GM18517 (cell line): Measurements from ENCODE around the gene RMC1.
A peak's percentile ranks its signal among the peaks of the same experiment; 100 is the strongest.
"Not testable (repeated sequence)": the region's sequence is repeated elsewhere in the genome, so short reads cannot be mapped to it uniquely, and the experiment has no call there.

ENCODE experiments used
- ATAC-seq: cut with Tn5 transposase; IDR thresholded peaks from one replicate; pipeline ENCODE4 v1.9.1; 2021; ENCODE audit warnings: mild to moderate bottlenecking, moderate library complexity; ENCODE audit not compliant: unreplicated experiment

Gene RMC1

DNA sequence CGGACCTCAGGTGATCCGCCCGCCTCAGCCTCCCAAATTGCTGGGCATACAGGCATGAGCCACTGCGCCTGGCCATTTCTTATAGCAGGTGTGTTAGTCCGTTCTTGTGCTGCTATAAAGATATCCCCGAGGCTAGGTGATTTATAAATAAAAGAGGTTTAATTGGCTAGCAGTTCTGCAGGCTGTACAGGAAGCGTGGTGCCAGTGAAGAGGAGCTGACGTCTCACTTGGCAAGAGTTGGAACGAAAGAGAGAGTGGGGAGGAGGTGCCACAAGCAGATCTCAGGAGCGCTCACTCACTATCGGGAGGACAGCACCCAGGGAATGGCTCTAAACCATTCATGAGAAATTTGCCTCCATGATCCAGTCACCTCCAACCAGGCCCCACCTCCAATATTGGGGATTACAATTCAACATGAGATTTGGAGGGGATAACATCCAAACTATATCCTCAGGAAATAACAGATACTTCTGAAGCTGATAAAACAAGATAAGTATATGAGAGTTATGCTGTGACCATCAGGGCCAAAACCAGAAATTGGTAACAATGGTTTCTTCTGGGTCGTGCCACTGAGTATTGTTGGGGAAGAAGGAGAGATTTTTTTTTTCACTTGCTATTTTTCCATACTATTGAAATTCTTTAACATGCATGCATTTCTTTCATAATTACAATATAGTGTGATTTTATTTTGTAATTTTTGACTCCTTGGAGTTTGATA, 7.4 kb upstream of the RMC1 start:
- no peak for ATAC-seq

DNA sequence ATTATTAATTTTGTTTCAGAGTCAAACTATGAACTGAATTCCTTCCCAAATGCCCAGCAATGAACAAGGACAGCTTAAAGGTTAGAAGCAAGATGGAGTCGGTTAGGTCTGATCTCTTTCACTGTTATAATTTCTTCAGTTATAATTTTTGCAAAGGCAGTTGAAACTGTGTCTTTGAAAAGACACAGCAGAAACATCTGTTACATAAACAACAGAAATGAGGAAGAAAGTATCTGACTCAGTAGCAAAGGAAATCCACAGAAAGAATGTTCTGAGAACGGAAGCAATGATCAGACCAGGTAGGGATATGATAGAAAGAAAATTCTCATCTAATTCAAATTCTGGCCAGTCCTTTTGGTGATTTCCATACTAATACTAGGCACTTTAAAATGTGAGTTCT, 5.2 kb upstream of the RMC1 start:
- ATAC-seq = no peak

DNA sequence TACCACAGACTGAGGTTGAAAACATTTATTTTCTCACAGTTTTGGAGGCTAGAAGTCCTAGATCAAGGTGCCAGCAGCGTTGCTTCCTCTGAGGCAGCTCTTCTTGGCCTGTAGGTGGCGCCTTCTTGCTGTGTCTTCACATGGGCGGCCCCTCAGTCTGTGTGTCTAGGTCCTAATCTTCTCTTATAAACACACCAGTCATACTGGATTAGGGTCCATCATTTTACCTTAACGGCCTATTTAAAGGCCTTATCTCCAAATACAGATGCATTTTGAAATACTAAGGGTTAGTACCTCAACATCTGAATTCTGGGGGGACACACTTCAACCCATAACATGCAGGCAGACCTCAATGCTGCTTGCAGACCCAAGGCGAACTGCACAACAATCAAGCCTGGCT, 4.4 kb upstream of the RMC1 start:
- peak; percentile 44 for ATAC-seq

GRCh38 chr18:23499291-23499781, 4.0 kb upstream of the RMC1 start:
- no peak for ATAC-seq

DNA sequence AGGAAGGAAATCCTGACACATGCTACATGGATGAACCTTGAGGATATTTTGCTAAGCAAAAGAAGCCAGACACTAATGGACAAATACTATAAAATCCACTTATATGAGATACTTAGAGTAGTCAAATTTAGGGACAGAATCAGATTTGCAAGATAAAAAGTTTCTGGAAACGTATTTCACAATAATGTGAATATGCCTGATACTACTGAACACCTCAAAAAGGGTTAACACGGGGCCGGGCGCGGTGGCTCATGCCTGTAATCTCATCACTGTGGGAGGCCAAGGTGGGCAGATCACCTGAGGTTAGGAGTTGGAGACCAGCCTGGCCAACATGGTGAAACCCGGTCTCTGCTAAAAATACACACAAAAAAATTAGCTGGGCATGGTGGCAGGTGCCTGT, 1.7 kb upstream of the RMC1 start:
- ATAC-seq = no peak

- no peak for ATAC-seq
These were observed 734 bp upstream of the RMC1 start for GRCh38 chr18:23502516-23503037.

DNA sequence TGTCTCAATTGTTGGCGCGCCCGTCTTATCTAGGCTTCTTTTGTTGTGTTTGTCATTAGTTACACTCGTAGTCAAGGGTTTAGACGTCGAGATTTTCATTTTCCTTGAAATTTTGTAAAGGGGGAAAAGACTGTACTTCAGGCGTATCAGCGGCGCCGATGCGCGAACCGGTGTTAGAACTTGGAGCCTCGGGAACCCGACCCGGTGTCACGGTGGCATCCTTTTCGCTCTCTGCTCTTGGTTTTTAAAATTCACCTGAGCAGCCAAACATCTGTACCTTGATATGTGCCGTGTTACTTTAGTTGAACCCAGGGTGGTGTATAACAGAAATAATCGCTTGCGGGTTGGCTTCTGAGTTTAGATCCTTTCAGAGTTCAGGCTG, 643 bp downstream of the RMC1 start:
- ATAC-seq = no peak

DNA sequence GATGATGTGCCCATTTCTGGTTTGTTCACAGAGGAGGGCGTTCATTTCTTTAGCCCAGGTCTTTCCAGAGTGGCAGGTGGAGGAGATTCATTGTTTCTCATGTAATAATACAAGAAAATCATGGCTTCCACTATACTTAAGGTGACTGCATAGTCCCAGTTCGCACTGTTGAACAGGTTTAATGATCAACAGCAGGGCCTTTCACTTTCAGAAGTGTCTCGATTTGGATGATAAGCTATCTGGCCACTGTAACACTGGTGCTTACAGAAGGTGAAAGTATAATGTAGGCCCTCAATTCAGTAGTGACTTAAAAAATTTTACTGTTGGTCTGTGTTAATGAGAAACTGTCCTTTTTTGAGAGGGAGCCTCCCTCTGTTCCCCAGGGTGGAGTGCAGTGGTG, 1.4 kb downstream of the RMC1 start:
- peak; percentile 67 for ATAC-seq

GRCh38 chr18:23506393-23506792, 3.1 kb downstream of the RMC1 start:
- ATAC-seq = no peak

DNA sequence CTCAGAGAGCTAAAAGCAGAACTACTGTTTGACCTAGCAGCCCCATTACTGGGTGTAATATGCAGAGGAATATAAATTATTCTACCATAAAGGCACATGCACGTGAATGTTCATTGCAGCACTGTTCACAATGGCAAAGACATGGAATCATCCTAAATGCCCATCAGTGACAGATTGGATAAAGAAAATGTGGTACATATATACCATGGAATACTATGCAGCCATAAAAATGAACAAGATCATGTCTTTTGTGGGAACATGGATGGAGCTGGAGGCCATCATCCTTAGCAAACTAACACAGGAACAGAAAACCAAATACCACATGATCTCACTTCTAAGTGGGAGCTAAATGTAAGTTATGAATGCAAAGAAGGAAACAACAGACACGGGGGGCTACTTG, 7.6 kb downstream of the RMC1 start:
- ATAC-seq = not testable (repeated sequence)

GRCh38 chr18:23512216-23512615, 8.9 kb downstream of the RMC1 start:
- ATAC-seq = not testable (repeated sequence)

DNA sequence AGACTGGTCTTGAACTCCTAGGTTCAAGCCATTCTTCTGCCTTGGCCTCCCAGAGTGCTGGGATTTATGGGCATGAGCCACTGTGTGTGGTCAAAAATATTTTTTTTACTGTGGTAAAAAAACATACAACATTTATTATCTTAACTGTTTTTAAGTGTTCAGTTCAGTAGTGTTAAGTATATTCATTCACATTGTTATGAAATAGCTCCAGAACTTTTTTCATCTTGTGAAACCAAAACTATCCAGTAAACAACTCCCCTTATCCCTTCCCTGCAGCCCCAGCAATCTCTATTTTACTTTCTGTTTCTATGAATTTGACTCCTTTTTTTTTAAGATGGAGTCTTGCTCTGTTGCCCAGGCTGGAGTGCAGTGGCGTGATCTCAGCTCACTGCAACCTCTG, 9.3 kb downstream of the RMC1 start:
- ATAC-seq = no peak

GRCh38 chr18:23515911-23516546, 12.7 kb downstream of the RMC1 start:
- ATAC-seq = peak; percentile 68

GRCh38 chr18:23519734-23520133, 16.4 kb downstream of the RMC1 start:
- ATAC-seq = no peak

GRCh38 chr18:23521271-23521670, 18.0 kb downstream of the RMC1 start:
- no peak for ATAC-seq

DNA sequence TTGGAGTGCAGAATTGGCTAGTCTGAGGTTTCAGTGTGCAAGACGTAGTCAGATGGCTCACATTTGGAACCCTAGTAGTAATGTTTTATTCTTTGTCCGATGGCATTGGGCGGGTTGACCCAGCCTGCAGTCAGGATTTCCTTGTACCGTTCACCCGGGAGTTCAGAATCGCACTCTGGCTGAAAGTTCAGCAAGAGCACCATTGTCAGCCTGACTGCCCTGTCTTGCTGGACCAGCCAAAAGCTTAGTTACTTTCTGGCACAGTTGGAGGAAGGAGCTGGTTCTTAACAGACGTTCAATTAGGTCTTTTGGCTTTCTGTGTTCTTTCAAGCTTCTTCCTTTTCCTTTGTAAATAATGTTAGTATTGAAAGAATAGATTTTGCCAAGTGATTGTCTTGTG, 18.6 kb downstream of the RMC1 start:
- ATAC-seq = no peak

GRCh38 chr18:23523429-23524212, 20.3 kb downstream of the RMC1 start:
- ATAC-seq = no peak

- ATAC-seq = no peak
These were observed 20.9 kb downstream of the RMC1 start for GRCh38 chr18:23524213-23524707.

- ATAC-seq = no peak
These were observed 23.3 kb downstream of the RMC1 start for GRCh38 chr18:23526501-23527063.

DNA sequence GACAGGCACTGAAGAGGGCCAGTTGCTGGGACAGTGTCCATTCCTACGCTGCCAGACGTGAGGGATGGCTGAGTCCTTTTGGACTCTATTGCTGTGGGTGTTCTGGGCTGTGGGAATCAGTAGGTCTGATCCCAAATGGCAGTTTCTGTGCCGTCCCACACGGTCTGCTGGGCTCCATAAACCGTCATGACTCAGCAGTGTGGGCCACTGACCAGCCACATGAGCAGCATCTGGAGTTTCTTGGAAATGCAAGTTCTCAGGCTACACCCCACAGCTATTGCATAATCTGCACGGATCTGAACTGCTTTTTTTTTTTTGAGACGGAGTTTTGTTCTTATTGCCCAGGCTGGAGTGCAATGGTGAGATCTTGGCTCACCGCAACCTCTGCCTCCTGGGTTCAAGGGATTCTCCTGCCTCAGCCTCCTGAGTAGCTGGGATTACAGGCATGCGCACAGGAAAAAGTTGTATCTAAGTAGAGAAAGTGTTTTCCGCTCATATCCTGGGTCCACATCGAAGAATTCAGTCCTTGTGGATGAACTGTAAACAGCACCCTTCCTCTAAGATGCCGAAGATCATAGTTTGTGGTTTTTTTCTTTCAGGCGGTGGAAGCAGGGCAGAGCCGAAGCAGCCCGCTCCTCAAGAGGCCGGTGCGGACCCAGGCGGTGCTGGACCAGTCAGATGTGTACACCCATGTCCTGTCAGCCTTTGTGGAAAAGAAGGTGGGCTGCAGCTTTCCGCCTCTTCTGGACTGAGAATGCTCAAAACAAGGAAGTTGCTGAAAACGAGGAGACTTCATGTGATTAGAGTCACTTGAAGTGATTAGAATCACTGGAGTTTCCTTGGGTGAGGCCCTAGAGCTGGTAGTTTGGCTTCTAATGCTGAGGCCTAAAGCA, 25.5 kb downstream of the RMC1 start:
- ATAC-seq = no peak
